Astrocyte of the spinal cord (primary cell): ENCODE results near the gene RPS6KA2.

Experiments
- DNase-seq: peaks from one replicate; pipeline ENCODE4 v3.0.0; 2011; ENCODE audit warnings: low read depth, low spot score
- H3K4me3 ChIP-seq: 2 replicates; pipeline ENCODE4 v1.5.1; 2011; ENCODE audit warnings: low read depth, mild to moderate bottlenecking, low read length, moderate library complexity
- CTCF ChIP-seq: IDR thresholded peaks from 2 replicates; pipeline ENCODE4 v1.5.1; 2012; ENCODE audit warnings: low read depth, mild to moderate bottlenecking, low read length, inconsistent platforms
- in situ Hi-C: cut with HindIII; loops from 2 replicates; pipeline ENCODE4 v1.10.0; 2017; ENCODE audit warnings: low sequenced_read_pairs

Gene RPS6KA2

GRCh38 chr6:166435574-166435973, 191.5 kb downstream of the RPS6KA2 start:
- TF ChIP-seq CTCF: peak; percentile 9
- H3K4me3 ChIP-seq: no peak overlapping the region
- in situ Hi-C loops: no loop called here
- no peak for DNase-seq

GRCh38 chr6:166434336-166434735, 192.7 kb downstream of the RPS6KA2 start:
- no peak overlapping the region for H3K4me3 ChIP-seq
- no peak for TF ChIP-seq CTCF
- no peak for DNase-seq
- in situ Hi-C loops: no loop called here

- no peak overlapping the region for H3K4me3 ChIP-seq
- no peak for DNase-seq
- no peak for TF ChIP-seq CTCF
- in situ Hi-C loops: no loop called here
Observed at GRCh38 chr6:166433096-166433495, 194.0 kb downstream of the RPS6KA2 start.

- in situ Hi-C loops: no loop called here
- TF ChIP-seq CTCF: no peak
- H3K4me3 ChIP-seq: no peak overlapping the region
- no peak for DNase-seq
Observed at GRCh38 chr6:166430269-166430668, 196.8 kb downstream of the RPS6KA2 start.

- no peak for DNase-seq
- no peak for TF ChIP-seq CTCF
- no peak overlapping the region for H3K4me3 ChIP-seq
- in situ Hi-C loops: no loop called here
Observed at GRCh38 chr6:166424431-166424830, 202.6 kb downstream of the RPS6KA2 start.

GRCh38 chr6:166423781-166424180, 203.3 kb downstream of the RPS6KA2 start:
- no peak for DNase-seq
- in situ Hi-C loops: no loop called here
- H3K4me3 ChIP-seq: no peak overlapping the region
- no peak for TF ChIP-seq CTCF
